OCI-LY1 (cell line): Measurements from ENCODE around the gene ERCC8.

ENCODE experiments used
- H2AFZ ChIP-seq: fragments of 200-600 bp; sonication (generic), shearing (Covaris generic); 2 replicates; pipeline ENCODE4 v1.6.0; 2014; ENCODE audit warnings: antibody characterized with exemption, mild to moderate bottlenecking, low read length
- H3F3A ChIP-seq: fragments of 200-600 bp; sonication (generic), shearing (Covaris generic); 2 replicates; pipeline ENCODE4 v1.6.0; 2014; ENCODE audit warnings: mild to moderate bottlenecking, antibody characterized with exemption, low read length, moderate library complexity; ENCODE audit not compliant: insufficient read depth
- H3K27ac ChIP-seq: fragments of 200-600 bp; sonication (generic); 2 replicates; pipeline ENCODE4 v1.5.1; 2014; ENCODE audit warnings: low read length, mixed run types, mild to moderate bottlenecking, low read depth; ENCODE audit not compliant: poor library complexity, severe bottlenecking
- H3K27me3 ChIP-seq: fragments of 200-600 bp; sonication (generic); 2 replicates; pipeline ENCODE4 v1.6.0; 2014; ENCODE audit warnings: antibody characterized with exemption, mild to moderate bottlenecking, low read length, moderate library complexity; ENCODE audit not compliant: insufficient read depth
- H3K36me3 ChIP-seq: fragments of 200-600 bp; sonication (generic); 2 replicates; pipeline ENCODE4 v1.6.1; 2014; ENCODE audit warnings: mild to moderate bottlenecking, antibody characterized with exemption, low read length, moderate library complexity, mixed read lengths; ENCODE audit not compliant: insufficient read depth
- H3K4me1 ChIP-seq: fragments of 200-600 bp; sonication (generic); 2 replicates; pipeline ENCODE4 v1.5.1; 2014; ENCODE audit warnings: mild to moderate bottlenecking, low read length, moderate library complexity; ENCODE audit not compliant: insufficient read depth, severe bottlenecking
- H3K4me2 ChIP-seq: fragments of 200-600 bp; sonication (generic), shearing (Covaris generic); 2 replicates; pipeline ENCODE4 v1.6.1; 2014; ENCODE audit warnings: low read length
- H3K4me3 ChIP-seq: fragments of 200-600 bp; sonication (generic); 2 replicates; pipeline ENCODE4 v1.5.1; 2014; ENCODE audit warnings: low read length, low read depth, mild to moderate bottlenecking, mixed read lengths; ENCODE audit not compliant: poor library complexity, severe bottlenecking
- H3K79me2 ChIP-seq: fragments of 200-600 bp; shearing (Covaris generic); 2 replicates; pipeline ENCODE4 v1.6.1; 2016; ENCODE audit warnings: mixed run types, low read length, mixed read lengths; ENCODE audit not compliant: insufficient read depth
- H3K9ac ChIP-seq: fragments of 200-600 bp; sonication (generic), shearing (Covaris generic); 2 replicates; pipeline ENCODE4 v1.6.1; 2014; ENCODE audit warnings: mild to moderate bottlenecking, low read length, mixed read lengths
- H3K9me2 ChIP-seq: fragments of 200-600 bp; sonication (generic), shearing (Covaris generic); 2 replicates; pipeline ENCODE4 v1.6.1; 2014; ENCODE audit warnings: low read depth, mild to moderate bottlenecking, low read length, mixed read lengths
- H3K9me3 ChIP-seq: fragments of 200-600 bp; shearing (Covaris generic); 2 replicates; pipeline ENCODE4 v1.6.1; 2014; ENCODE audit warnings: low read length, mixed read lengths
- H4K20me1 ChIP-seq: fragments of 200-600 bp; sonication (generic), shearing (Covaris generic); 2 replicates; pipeline ENCODE4 v1.6.0; 2016; ENCODE audit warnings: mild to moderate bottlenecking, low read length; ENCODE audit not compliant: insufficient read depth
- CTCF ChIP-seq: fragments of 200-600 bp; sonication (generic), shearing (Covaris generic); IDR thresholded peaks from 2 replicates; pipeline ENCODE4 v1.5.1; 2017; ENCODE audit warnings: mild to moderate bottlenecking, antibody characterized with exemption, low read length, moderate library complexity, mixed read lengths
- EZH2 ChIP-seq: fragments of 200-600 bp; sonication (generic), shearing (Covaris generic); IDR thresholded peaks from 2 replicates; pipeline ENCODE4 v1.8.0; 2017; ENCODE audit warnings: borderline replicate concordance, mixed run types, mild to moderate bottlenecking, antibody characterized with exemption, low read length, moderate library complexity, mixed read lengths

ERCC8 gene

DNA sequence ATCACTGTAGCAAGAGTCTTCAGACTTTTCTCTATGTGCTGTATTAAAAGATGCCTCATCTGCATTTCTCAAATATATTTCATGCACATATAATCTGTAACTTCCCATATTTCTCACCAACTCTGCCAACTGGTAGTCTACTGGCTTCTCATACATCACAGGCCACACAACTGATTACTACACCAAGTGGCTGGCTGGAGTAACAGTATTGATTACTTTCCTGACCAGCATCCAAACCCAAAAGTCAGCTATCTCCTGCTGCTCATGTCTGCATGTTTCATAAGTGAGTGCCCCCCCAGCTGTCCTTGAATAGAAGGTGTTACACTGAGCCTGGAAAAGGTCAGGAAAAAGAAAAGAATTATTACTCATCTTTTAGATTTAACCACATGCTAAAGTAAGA lies 17.4 kb downstream of the ERCC8 start:
- no peaks in the 10 kb centered on the region for H3K4me1 ChIP-seq
- no peak overlapping the region for H3K4me2 ChIP-seq
- peaks cover 24% of the 10 kb centered on the region for H3K36me3 ChIP-seq
- H3K27me3 ChIP-seq = no peaks in the 10 kb centered on the region
- no peaks in the 10 kb centered on the region for H3F3A ChIP-seq
- no peaks in the 10 kb centered on the region for H3K9me3 ChIP-seq
- TF ChIP-seq CTCF (no peak), EZH2 (no peak)
- no peak overlapping the region for H3K4me3 ChIP-seq
- H4K20me1 ChIP-seq = no peaks in the 10 kb centered on the region
- no peak overlapping the region for H2AFZ ChIP-seq
- H3K9me2 ChIP-seq = no peaks in the 10 kb centered on the region
- no peaks in the 10 kb centered on the region for H3K79me2 ChIP-seq
- no peak overlapping the region for H3K9ac ChIP-seq
- H3K27ac ChIP-seq = no peak overlapping the region

DNA sequence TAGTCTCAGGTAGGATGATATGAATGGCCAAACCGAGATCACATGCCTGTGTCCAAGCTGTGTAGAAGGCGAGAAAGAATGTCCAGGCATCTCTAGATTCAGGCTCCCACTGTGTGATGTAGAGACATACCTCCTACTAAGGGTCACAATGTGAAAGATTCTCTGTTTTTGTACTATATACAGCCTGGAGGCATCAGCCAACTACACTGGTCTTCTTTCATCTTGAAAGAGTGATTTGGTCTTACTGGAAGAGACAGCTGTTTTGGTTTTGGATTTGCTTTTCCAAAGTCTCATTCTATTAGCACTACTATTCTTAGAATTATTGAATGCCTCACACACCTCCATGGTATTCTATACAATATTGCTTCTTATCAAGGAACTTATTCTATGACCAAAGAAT lies 26.4 kb downstream of the ERCC8 start:
- no peak overlapping the region for H2AFZ ChIP-seq
- no peaks in the 10 kb centered on the region for H3K4me1 ChIP-seq
- peaks cover 12% of the 10 kb centered on the region for H3K36me3 ChIP-seq
- TF ChIP-seq EZH2 = no peak
- TF ChIP-seq CTCF = no peak
- H3K4me3 ChIP-seq = no peak overlapping the region
- H3K27ac ChIP-seq = no peak overlapping the region
- no peaks in the 10 kb centered on the region for H3K27me3 ChIP-seq
- no peaks in the 10 kb centered on the region for H3K9me2 ChIP-seq
- no peak overlapping the region for H3K4me2 ChIP-seq
- H3K9me3 ChIP-seq = no peaks in the 10 kb centered on the region
- no peaks in the 10 kb centered on the region for H3F3A ChIP-seq
- H3K9ac ChIP-seq = no peak overlapping the region
- H4K20me1 ChIP-seq = no peaks in the 10 kb centered on the region
- H3K79me2 ChIP-seq = no peaks in the 10 kb centered on the region

DNA sequence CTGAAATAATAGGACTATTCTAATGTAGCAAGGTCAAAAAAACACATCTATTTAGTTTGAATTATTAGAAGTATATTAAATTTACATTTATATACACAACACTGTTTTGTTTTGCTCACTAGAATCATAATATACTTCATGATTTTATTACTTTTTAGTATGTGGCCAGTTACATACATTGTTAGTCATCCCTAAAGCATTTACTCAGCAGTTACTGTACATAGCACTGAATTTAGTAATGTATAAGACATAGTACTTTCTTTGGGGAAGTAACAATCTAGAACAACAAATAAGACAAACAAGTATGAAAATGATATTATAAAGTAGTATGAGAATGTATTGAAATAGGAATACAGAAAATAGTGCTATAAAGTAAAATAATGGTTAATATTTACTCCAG lies 28.2 kb downstream of the ERCC8 start:
- Histone ChIP-seq H3K4me2 (no peak overlapping the region), H3K36me3 (peaks cover 8% of the 10 kb centered on the region; the same call in 1 of the 2 replicates), H3K4me1 (no peaks in the 10 kb centered on the region), H3K27ac (no peak overlapping the region), H3K27me3 (no peaks in the 10 kb centered on the region), H3F3A (no peaks in the 10 kb centered on the region), H3K4me3 (no peak overlapping the region), H3K9me3 (no peaks in the 10 kb centered on the region), H3K79me2 (no peaks in the 10 kb centered on the region), H4K20me1 (no peaks in the 10 kb centered on the region), H3K9me2 (no peaks in the 10 kb centered on the region), H3K9ac (no peak overlapping the region), H2AFZ (no peak overlapping the region)
- TF ChIP-seq CTCF (no peak), EZH2 (no peak)
